B cell (primary cell): ENCODE results near the gene SLC25A34. TPM values are rescaled to one million over a fixed set of nuclear protein-coding genes. Genes with fewer than 3 reads are reported as not detected.

Experiments used
- ATAC-seq: fragments of 200-7000 bp; cut with Tn5 transposase; one replicate; pipeline ENCODE4 v1.10.0; 2021; ENCODE audit warnings: low read depth, mild to moderate bottlenecking, moderate number of reproducible peaks, moderate library complexity
- CTCF ChIA-PET: fragments of 350-600 bp; sonication (Branson Sonifier 250); formaldehyde crosslinking; loops from one replicate; lab custom pipeline; 2021; ENCODE audit warnings: antibody characterized with exemption, inconsistent platforms; lab: Charles Lee
- POLR2A ChIA-PET: fragments of 350-600 bp; sonication (Branson Sonifier 250); formaldehyde crosslinking; loops from one replicate; lab custom pipeline; 2021; ENCODE audit warnings: antibody characterized with exemption; lab: Charles Lee
- DNase-seq: peaks from one replicate; pipeline ENCODE4 v3.0.0; 2013
- H2AFZ ChIP-seq: 2 replicates; pipeline ENCODE4 v1.6.1; 2012; ENCODE audit warnings: mild to moderate bottlenecking, low read depth, low read length; ENCODE audit not compliant: insufficient read depth, poor library complexity, severe bottlenecking
- H3K27ac ChIP-seq, 2 donors: 1 replicate in 1 of 2; 2 replicates in 1 of 2; pipeline ENCODE4 v1.5.1; 2012 to 2013; ENCODE audit warnings: low read length in 2 of 2, mild to moderate bottlenecking in 2 of 2, moderate library complexity in 1 of 2
- H3K27me3 ChIP-seq, 4 experiments: fragments of 200-600 bp in 1 of 4; sonication (generic) in 1 of 4; replicated peaks in 1 of 4; 1 replicate in 2 of 4; 2 replicates in 2 of 4; pipeline versions ENCODE4 v1.6.1 to v1.7.0; 2013 to 2016; ENCODE audit warnings: low read length in 3 of 4, mild to moderate bottlenecking in 2 of 4, mixed read lengths in 1 of 4, moderate library complexity in 1 of 4; ENCODE audit not compliant: insufficient read depth in 4 of 4, control insufficient read depth in 3 of 4; ENCODE audit errors: control extremely low read depth in 1 of 4
- H3K36me3 ChIP-seq, 2 experiments: replicated peaks in 1 of 2; 1 replicate in 1 of 2; 2 replicates in 1 of 2; pipeline versions ENCODE4 v1.6.1 to v1.7.1; 2013; ENCODE audit warnings: low read length in 1 of 2; ENCODE audit not compliant: insufficient read depth in 2 of 2, control insufficient read depth in 1 of 2; ENCODE audit errors: control extremely low read depth in 1 of 2, extremely low read depth in 1 of 2
- H3K4me1 ChIP-seq, 2 donors: fragments of 200-600 bp in 1 of 2; sonication (generic) in 1 of 2; 1 replicate in 1 of 2; 2 replicates in 1 of 2; pipeline versions ENCODE4 v1.5.1 to v1.6.1; 2013 to 2017; ENCODE audit warnings: low read length in 2 of 2; ENCODE audit not compliant: control insufficient read depth in 2 of 2, insufficient read depth in 2 of 2
- H3K4me2 ChIP-seq: replicated peaks from 2 replicates; pipeline ENCODE3; 2012; ENCODE audit warnings: mild to moderate bottlenecking, low read depth, low read length; ENCODE audit not compliant: poor library complexity, severe bottlenecking
- H3K4me3 ChIP-seq, 5 experiments: fragments of 200-600 bp in 1 of 5; sonication (generic) in 1 of 5; 1 replicate in 3 of 5; 2 replicates in 2 of 5; pipeline versions ENCODE4 v1.5.1 to v1.7.0; 2011 to 2016; ENCODE audit warnings: low read length in 4 of 5, mild to moderate bottlenecking in 4 of 5, low read depth in 2 of 5, control low read depth in 1 of 5, moderate library complexity in 1 of 5; ENCODE audit not compliant: insufficient read depth in 1 of 5; ENCODE audit errors: control extremely low read depth in 1 of 5, extremely low read depth in 1 of 5
- H3K79me2 ChIP-seq: fragments of 200-600 bp; sonication (generic); one replicate; pipeline ENCODE4 v1.6.0; 2016; ENCODE audit warnings: low read length; ENCODE audit not compliant: control insufficient read depth, insufficient read depth
- H3K9ac ChIP-seq: fragments of 200-600 bp; sonication (generic); 2 replicates; pipeline ENCODE4 v1.6.1; 2017; ENCODE audit warnings: mild to moderate bottlenecking, low read length, moderate library complexity
- H3K9me3 ChIP-seq, 3 donors: one replicate each; pipeline versions ENCODE4 v1.6.1 to v1.7.1; 2013; ENCODE audit warnings: low read length in 2 of 3; ENCODE audit not compliant: control insufficient read depth in 2 of 3, insufficient read depth in 1 of 3; ENCODE audit errors: control extremely low read depth in 1 of 3
- H4K20me1 ChIP-seq: 2 replicates; pipeline ENCODE4 v1.6.0; 2012; ENCODE audit warnings: mild to moderate bottlenecking, low read length; ENCODE audit not compliant: insufficient read depth, control insufficient read depth, poor library complexity, severe bottlenecking
- H3K27ac Mint-ChIP-seq: one replicate; pipeline ENCODE4 v1.8.0; 2021; ENCODE audit warnings: mixed read lengths
- H3K27me3 Mint-ChIP-seq: one replicate; pipeline ENCODE4 v1.8.0; 2021; ENCODE audit warnings: mixed read lengths
- H3K4me1 Mint-ChIP-seq: one replicate; pipeline ENCODE4 v1.8.0; 2021; ENCODE audit warnings: mixed read lengths
- H3K4me3 Mint-ChIP-seq: one replicate; pipeline ENCODE4 v1.8.0; 2021; ENCODE audit warnings: mixed read lengths
- H3K9me3 Mint-ChIP-seq: one replicate; pipeline ENCODE4 v1.8.0; 2022; ENCODE audit warnings: mixed read lengths; ENCODE audit not compliant: insufficient read depth
- EZH2 ChIP-seq: IDR thresholded peaks from 2 replicates; pipeline ENCODE4 v1.6.1; 2012; ENCODE audit warnings: borderline replicate concordance, low read depth, mild to moderate bottlenecking, moderate library complexity, low read length; ENCODE audit not compliant: insufficient read depth, poor library complexity, severe bottlenecking
- WGBS: methylation state at CpG from one replicate; pipeline ENCODE4 v1.1.5; 2013; ENCODE audit warnings: missing lambda C conversion rate; ENCODE audit not compliant: insufficient coverage; 5-methylcytosine and 5-hydroxymethylcytosine counted together
- intact Hi-C: fragments of 100-400 bp; cut with micrococcal nuclease; formaldehyde crosslinking; loops from one replicate; pipeline ENCODE4 v1.10.0; 2022
- polyA plus RNA-seq: library from polyadenylated mRNA; depleted of rRNA; stranded (reverse); fragments of >200 nt; gene quantifications from 2 replicates; pipeline ENCODE4 v1.2.3, GENCODE V29; 2012
- total RNA-seq, 2 donors: library from RNA; stranded (reverse); fragments of 120-200 nt in 1 of 2; gene quantifications; 1 replicate in 1 of 2; 2 replicates in 1 of 2; pipeline versions ENCODE4 v1.2.3 to v1.2.4, GENCODE V29; 2013 to 2022
- TF ChIP-seq, protein P1 (sequence below): fragments of 200-600 bp; IDR thresholded peaks from one replicate; pipeline ENCODE4 v1.8.0; 2022; ENCODE audit warnings: antibody characterized with exemption, mild to moderate bottlenecking

SLC25A34 gene
- total and polyA plus RNA-seq, 2 donors (not counting 1 experiment from before 2014, with no cell fraction given), result 4.6 to 5.4 TPM

GRCh38 chr1:15732686-15733081 is 3.4 kb upstream of the SLC25A34 start:
- H3K27ac ChIP-seq, result no peak overlapping the region
- H3K27me3 ChIP-seq, result no peaks in the 10 kb centered on the region
- no peak overlapping the region for H3K4me3 ChIP-seq
- ATAC-seq (no peak), DNase-seq (no peak)
- WGBS, result 95% methylated on average over 7 of the region's 7 CpGs
- no peaks in the 10 kb centered on the region for H3K4me1 Mint-ChIP-seq
- no peak overlapping the region for H3K27ac Mint-ChIP-seq
- no peaks in the 10 kb centered on the region for H4K20me1 ChIP-seq
- ChIA-PET CTCF (interaction anchor here (1.5 kb wide), 1 partner anchor 9 kb away, joined by 4 read pairs; no protein-coding TSS in a partner anchor), POLR2A (no interaction called here)
- intact Hi-C loops, result no loop called here
- no peak overlapping the region for H2AFZ ChIP-seq
- H3K9me3 ChIP-seq, result no peaks in the 10 kb centered on the region
- peaks cover 0 to 64% of the 10 kb centered on the region in 2 experiments for H3K36me3 ChIP-seq
- H3K27me3 Mint-ChIP-seq, result no peaks in the 10 kb centered on the region
- no peaks in the 10 kb centered on the region for H3K79me2 ChIP-seq
- no peaks in the 10 kb centered on the region for H3K9me3 Mint-ChIP-seq
- no peak for TF ChIP-seq EZH2
- TF ChIP-seq, protein P1, sequence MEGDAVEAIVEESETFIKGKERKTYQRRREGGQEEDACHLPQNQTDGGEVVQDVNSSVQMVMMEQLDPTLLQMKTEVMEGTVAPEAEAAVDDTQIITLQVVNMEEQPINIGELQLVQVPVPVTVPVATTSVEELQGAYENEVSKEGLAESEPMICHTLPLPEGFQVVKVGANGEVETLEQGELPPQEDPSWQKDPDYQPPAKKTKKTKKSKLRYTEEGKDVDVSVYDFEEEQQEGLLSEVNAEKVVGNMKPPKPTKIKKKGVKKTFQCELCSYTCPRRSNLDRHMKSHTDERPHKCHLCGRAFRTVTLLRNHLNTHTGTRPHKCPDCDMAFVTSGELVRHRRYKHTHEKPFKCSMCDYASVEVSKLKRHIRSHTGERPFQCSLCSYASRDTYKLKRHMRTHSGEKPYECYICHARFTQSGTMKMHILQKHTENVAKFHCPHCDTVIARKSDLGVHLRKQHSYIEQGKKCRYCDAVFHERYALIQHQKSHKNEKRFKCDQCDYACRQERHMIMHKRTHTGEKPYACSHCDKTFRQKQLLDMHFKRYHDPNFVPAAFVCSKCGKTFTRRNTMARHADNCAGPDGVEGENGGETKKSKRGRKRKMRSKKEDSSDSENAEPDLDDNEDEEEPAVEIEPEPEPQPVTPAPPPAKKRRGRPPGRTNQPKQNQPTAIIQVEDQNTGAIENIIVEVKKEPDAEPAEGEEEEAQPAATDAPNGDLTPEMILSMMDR, result no peak
- H3K9ac ChIP-seq, result no peak overlapping the region
- no peak overlapping the region for H3K4me3 Mint-ChIP-seq
- H3K4me2 ChIP-seq, result no peak overlapping the region
- H3K4me1 ChIP-seq, result peaks cover 0 to 3% of the 10 kb centered on the region in 2 donors

DNA sequence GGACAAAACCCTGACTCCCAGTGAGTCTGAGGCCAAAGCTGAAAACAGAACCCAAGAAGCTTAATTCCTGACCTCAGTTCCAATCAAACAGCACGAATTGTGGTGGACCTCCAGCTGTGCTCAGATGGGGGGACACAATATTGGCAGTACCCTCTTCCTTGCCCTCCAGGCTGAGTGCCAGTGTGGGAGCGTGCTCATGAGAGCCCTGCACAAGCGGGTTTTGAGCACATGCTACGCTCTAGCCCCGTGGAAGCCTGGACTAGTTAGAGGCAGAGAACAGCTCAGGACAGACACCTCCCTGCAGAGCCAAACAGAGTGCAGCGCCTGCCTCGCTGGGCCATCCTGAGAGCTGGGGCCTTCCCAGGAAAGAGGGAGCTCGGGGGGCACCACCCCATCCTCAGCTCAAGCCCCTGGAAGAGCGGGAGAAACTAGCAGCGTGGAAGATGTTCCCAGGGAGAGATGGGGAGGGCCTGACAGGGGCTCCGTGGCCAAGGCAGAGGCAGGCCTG is 2.8 kb upstream of the SLC25A34 start:
- Histone ChIP-seq H3K4me3 (no peak overlapping the region), H3K4me1 (peaks cover 0 to 3% of the 10 kb centered on the region in 2 donors), H3K4me2 (no peak overlapping the region), H3K27ac (no peak overlapping the region), H3K9ac (no peak overlapping the region), H3K27me3 (no peaks in the 10 kb centered on the region), H3K79me2 (no peaks in the 10 kb centered on the region), H3K36me3 (peaks cover 0 to 58% of the 10 kb centered on the region in 2 experiments), H2AFZ (no peak overlapping the region), H3K9me3 (no peaks in the 10 kb centered on the region), H4K20me1 (no peaks in the 10 kb centered on the region)
- ATAC-seq (no peak), DNase-seq (no peak)
- ChIA-PET CTCF (no interaction called here), POLR2A (no interaction called here)
- Mint-ChIP-seq H3K9me3 (no peaks in the 10 kb centered on the region), H3K27me3 (no peaks in the 10 kb centered on the region), H3K4me1 (no peaks in the 10 kb centered on the region), H3K4me3 (no peak overlapping the region), H3K27ac (no peak overlapping the region)
- intact Hi-C loops, result no loop called here
- 96% methylated on average over 11 of the region's 11 CpGs for WGBS
- TF ChIP-seq EZH2, result no peak
- TF ChIP-seq, protein P1, result no peak
